22Rv1 (cell line): ENCODE data around the gene HP1BP3.
"Not testable (repeated sequence)": the region's sequence is repeated elsewhere in the genome, so short reads cannot be mapped to it uniquely, and the experiment has no call there.

Experiments used
- H3K27ac ChIP-seq: fragments of 450-650 bp; 2 replicates; pipeline ENCODE4 v1.5.1; 2017
- CTCF ChIP-seq: fragments of 450-650 bp; IDR thresholded peaks from 2 replicates; pipeline ENCODE4 v1.5.1; 2017; ENCODE audit warnings: mild to moderate bottlenecking
- ZFX ChIP-seq: fragments of 450-650 bp; IDR thresholded peaks from 2 replicates; pipeline ENCODE4 v1.6.1; 2017; ENCODE audit warnings: antibody characterized with exemption, borderline replicate concordance

Gene HP1BP3

DNA sequence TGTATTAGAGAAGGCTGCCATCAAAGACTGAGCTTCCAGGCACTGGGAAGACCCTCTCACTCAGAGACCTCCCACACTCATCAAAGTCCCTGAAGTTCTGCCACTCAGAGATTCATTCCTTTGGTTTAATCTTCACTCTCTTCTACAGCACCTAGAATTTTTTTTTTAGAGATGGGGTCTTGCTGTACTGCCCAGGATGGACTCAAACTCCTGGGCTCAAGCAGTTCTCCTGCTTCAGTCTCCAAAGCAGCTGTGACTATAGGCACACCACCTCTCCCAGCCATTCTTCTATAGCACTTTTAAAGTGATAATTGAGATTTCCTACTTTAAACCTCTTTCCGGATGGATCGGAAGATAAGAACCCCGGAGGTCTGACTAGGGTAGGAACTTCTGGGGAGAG is 3.7 kb upstream of the HP1BP3 start:
- no peak overlapping the region for H3K27ac ChIP-seq
- TF ChIP-seq CTCF = no peak
- no peak for TF ChIP-seq ZFX

- H3K27ac ChIP-seq = not testable (repeated sequence)
Measured at GRCh38 chr1:20789598-20789997, 2.5 kb upstream of the HP1BP3 start.

GRCh38 chr1:20787840-20788795 is 1.0 kb upstream of the HP1BP3 start:
- peak overlapping the region; percentile 94 for H3K27ac ChIP-seq

GRCh38 chr1:20786253-20787028 is 666 bp downstream of the HP1BP3 start:
- TF ChIP-seq ZFX = no peak
- peak overlapping the region; percentile 94 for H3K27ac ChIP-seq

More at GRCh38 chr1:20787840-20788795, 1.0 kb upstream of the HP1BP3 start:
- TF ChIP-seq CTCF (no peak), ZFX (no peak)

- peak overlapping the region; percentile 94 for H3K27ac ChIP-seq
- TF ChIP-seq ZFX (no peak), CTCF (no peak)
Measured at GRCh38 chr1:20785907-20786252, 1.2 kb downstream of the HP1BP3 start.

- TF ChIP-seq ZFX = no peak
- TF ChIP-seq CTCF = no peak
Measured at GRCh38 chr1:20775700-20776099, 11.4 kb downstream of the HP1BP3 start.

DNA sequence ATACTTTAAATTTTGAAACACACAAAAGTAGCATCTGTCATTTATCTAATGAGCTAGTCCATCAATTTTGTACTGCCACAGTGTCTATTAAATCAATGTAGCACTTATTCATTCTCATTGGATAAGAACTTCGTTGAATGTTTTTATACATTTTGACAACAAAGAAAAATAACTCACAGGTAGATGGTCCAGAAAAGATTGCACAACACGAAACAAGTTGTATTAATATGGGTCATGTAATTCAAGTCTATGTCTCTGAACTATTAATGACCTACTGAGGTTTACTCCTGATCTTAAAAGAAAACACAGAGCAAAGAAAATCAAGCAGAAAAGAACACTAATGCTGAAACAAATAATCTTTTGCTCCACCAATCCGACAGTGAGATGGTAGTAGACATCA is 15.3 kb downstream of the HP1BP3 start:
- no peak for TF ChIP-seq CTCF
- no peak for TF ChIP-seq ZFX
- no peak overlapping the region for H3K27ac ChIP-seq

More at GRCh38 chr1:20775700-20776099, 11.4 kb downstream of the HP1BP3 start:
- no peak overlapping the region for H3K27ac ChIP-seq
